ENCODE measurements around the gene AFDN. TPM values are rescaled to one million over a fixed set of nuclear protein-coding genes. Genes with fewer than 3 reads are reported as not detected.

Gene AFDN
- total and polyA plus RNA-seq, 2 experiments from 2014 or later, result 66.9 to 200 TPM

DNA sequence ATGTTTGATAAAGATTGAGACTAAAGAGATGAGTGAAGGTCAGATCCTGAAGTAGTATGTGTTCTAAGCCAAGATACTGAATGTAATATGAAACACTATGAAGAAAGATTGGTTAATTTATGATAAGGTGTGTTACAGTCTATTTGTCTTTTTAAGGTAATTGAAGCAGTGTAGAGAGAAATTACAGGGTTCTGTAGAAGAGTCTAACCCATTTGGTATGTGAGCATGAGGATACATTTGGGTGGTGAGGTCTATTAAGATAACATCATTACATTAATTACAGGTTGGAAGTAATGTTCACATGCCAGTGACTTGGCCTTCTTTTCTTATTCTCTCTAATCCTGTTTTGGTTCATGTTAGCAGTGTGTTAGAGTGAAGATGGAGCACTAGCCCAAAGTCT is 61.4 kb downstream of the AFDN start (continued):
- TF ChIP-seq STAT1 (IDR thresholded peaks at IDR 0.05; ENCODE audit: unreplicated experiment), result no peak
- TF ChIP-seq JUNB (IDR thresholded peaks at IDR 0.05; ENCODE audit: unreplicated experiment), result no peak
- no peak for TF ChIP-seq ZNF114 (CRISPR knock-in tag; IDR thresholded peaks at IDR 0.05)
- no peak for TF ChIP-seq ZNF331 (CRISPR knock-in tag; IDR thresholded peaks at IDR 0.05; ENCODE audit: low read depth)

DNA sequence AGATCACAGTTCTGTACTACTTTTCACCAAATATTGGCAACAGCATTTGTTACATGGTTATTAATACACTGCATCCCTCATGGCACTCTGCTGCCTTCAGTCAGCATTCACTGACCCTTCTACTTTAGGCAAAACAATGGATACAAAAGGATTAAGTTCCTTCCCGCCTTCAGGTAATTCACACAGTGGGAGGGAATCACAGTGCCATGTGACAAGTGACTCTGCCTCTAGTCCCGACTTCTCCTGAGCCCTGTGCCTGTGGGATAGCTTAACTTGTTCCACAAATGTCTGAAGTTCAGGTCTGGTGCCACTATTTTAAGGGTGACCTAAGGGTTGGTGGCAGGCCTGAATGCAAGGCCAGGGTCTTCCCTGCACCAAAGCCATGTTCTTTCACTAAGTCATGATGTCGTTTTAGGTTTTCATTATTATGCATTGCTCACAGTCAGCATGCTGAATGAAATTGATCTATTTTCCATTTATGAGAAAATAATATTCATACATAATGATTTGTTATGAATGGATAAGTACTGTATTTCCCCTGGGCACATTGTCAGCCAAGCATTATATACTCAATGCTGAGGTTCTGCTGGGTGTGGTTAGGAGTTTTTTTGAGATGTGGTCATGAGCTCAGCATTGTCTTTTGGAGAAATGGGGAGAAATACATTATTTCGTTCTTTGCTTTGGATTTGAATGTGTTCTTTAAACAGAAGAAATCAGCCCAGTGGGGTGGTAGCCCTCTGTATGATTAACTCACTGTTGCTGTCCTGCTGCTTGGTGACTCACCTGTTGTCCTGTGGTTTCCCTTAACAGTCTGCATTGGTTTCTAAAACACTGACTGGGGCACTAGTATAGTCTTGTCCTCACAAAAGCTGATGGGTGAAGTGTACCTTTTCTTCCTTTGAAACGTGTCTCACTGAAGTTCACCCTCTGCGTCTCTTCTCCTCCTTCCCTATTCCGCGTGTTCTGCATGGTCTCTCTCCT is 66.4 kb downstream of the AFDN start:
- DNase-seq (ENCODE audit: low spot score) (peak; percentile 80), ATAC-seq (peak; percentile 94)
- peaks cover 27% of the 10 kb centered on the region; the same call in 2 of the 3 replicates for H3K36me3 Mint-ChIP-seq (ENCODE audit: low read depth)
- no peaks in the 10 kb centered on the region for H4K20me1 ChIP-seq (replicated peaks; ENCODE audit: insufficient read depth)
- no peak overlapping the region for H2AFZ ChIP-seq
- H3K27me3 Mint-ChIP-seq (ENCODE audit: insufficient read depth, low read depth, poor library complexity), result peaks cover 6% of the 10 kb centered on the region
- peaks cover 14% of the 10 kb centered on the region; the same call in 1 of the 2 replicates for H3K4me1 ChIP-seq (ENCODE audit: insufficient read depth)
- H3K9me2 ChIP-seq (ENCODE audit: insufficient read depth), result no peaks in the 10 kb centered on the region
- TF ChIP-seq NANOG (IDR thresholded peaks at IDR 0.05; ENCODE audit: borderline replicate concordance), result peak; percentile 25; the same call in 1 of the 2 replicates
- TF ChIP-seq ZNF331 (CRISPR knock-in tag; IDR thresholded peaks at IDR 0.05; ENCODE audit: low read depth), result no peak
- TF ChIP-seq, protein P1, sequence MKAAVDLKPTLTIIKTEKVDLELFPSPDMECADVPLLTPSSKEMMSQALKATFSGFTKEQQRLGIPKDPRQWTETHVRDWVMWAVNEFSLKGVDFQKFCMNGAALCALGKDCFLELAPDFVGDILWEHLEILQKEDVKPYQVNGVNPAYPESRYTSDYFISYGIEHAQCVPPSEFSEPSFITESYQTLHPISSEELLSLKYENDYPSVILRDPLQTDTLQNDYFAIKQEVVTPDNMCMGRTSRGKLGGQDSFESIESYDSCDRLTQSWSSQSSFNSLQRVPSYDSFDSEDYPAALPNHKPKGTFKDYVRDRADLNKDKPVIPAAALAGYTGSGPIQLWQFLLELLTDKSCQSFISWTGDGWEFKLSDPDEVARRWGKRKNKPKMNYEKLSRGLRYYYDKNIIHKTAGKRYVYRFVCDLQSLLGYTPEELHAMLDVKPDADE (IDR thresholded peaks at IDR 0.05), result no peak
- no peak for TF ChIP-seq JUNB (IDR thresholded peaks at IDR 0.05; ENCODE audit: unreplicated experiment)
- TF ChIP-seq EZH2phosphoT487 (IDR thresholded peaks at IDR 0.05; ENCODE audit: unreplicated experiment), result no peak
- 0 out of 2 replicates have a peak, but pooled peaks have one; percentile 11 for TF ChIP-seq CREB1 (CRISPR knock-in tag; IDR thresholded peaks at IDR 0.05; ENCODE audit: low read depth)
- H3K4me3 ChIP-seq, result no peak overlapping the region
- H3K4me1 Mint-ChIP-seq, result peaks cover 8% of the 10 kb centered on the region
- peak overlapping the region; percentile 50 for H3K27ac ChIP-seq (ENCODE audit: low read depth)
- no peaks in the 10 kb centered on the region; the same call in 1 of the 2 replicates for H3K79me2 ChIP-seq (replicated peaks; ENCODE audit: insufficient read depth)
- H3K27me3 ChIP-seq (ENCODE audit: insufficient read depth), result no peaks in the 10 kb centered on the region
- no peaks in the 10 kb centered on the region for H3K9me3 Mint-ChIP-seq
- no peaks in the 10 kb centered on the region for H3F3A ChIP-seq (replicated peaks; ENCODE audit: low read depth)
- H3K36me3 ChIP-seq (ENCODE audit: insufficient read depth), result peaks cover 12% of the 10 kb centered on the region
- H3K4me3 Mint-ChIP-seq, result no peak overlapping the region
- H3K27ac Mint-ChIP-seq, result no peak overlapping the region
- H3K4me2 ChIP-seq, result no peak overlapping the region

DNA sequence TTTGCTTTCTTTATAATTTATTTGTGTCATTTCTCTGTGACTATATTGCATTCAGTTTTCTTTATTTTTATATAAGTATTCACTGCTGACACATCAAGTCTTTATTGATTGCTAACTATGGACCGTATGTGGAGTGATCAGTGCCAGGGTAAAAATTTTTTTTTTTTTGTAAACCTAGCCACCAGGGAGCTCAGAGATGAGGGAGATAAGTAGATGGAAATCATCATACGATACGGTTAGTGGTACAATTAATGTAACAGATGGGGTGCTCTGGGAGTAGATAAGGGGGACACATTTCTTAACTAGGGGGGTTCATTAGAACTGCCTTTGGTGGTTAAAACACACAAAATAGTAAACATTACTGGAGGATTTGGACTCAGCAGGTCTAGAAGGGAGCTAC is 68.3 kb downstream of the AFDN start:
- H3K9me3 Mint-ChIP-seq, result no peaks in the 10 kb centered on the region
- Histone ChIP-seq H3K79me2 (replicated peaks; ENCODE audit: insufficient read depth) (peaks cover 9% of the 10 kb centered on the region; the same call in 1 of the 2 replicates), H3K36me3 (ENCODE audit: insufficient read depth) (peaks cover 12% of the 10 kb centered on the region), H3K4me2 (no peak overlapping the region), H3K9me2 (ENCODE audit: insufficient read depth) (no peaks in the 10 kb centered on the region), H3K27me3 (ENCODE audit: insufficient read depth) (no peaks in the 10 kb centered on the region), H3F3A (replicated peaks; ENCODE audit: low read depth) (no peaks in the 10 kb centered on the region), H3K27ac (ENCODE audit: low read depth) (no peak overlapping the region), H4K20me1 (replicated peaks; ENCODE audit: insufficient read depth) (no peaks in the 10 kb centered on the region; the same call in 1 of the 2 replicates), H2AFZ (no peak overlapping the region), H3K4me1 (ENCODE audit: insufficient read depth) (peaks cover 14% of the 10 kb centered on the region; the same call in 1 of the 2 replicates), H3K4me3 (no peak overlapping the region)
- H3K4me1 Mint-ChIP-seq, result peaks cover 8% of the 10 kb centered on the region
- peaks cover 25% of the 10 kb centered on the region; the same call in 2 of the 3 replicates for H3K36me3 Mint-ChIP-seq (ENCODE audit: low read depth)
- H3K27me3 Mint-ChIP-seq (ENCODE audit: insufficient read depth, low read depth, poor library complexity), result peaks cover 6% of the 10 kb centered on the region
- ATAC-seq (no peak), DNase-seq (ENCODE audit: low spot score) (no peak)
- H3K27ac Mint-ChIP-seq, result peak overlapping the region; percentile 68
- H3K4me3 Mint-ChIP-seq, result no peak overlapping the region
- TF ChIP-seq POLR2AphosphoS5 (IDR thresholded peaks at IDR 0.05; ENCODE audit: low read depth) (no peak), ZNF331 (CRISPR knock-in tag; IDR thresholded peaks at IDR 0.05; ENCODE audit: low read depth) (no peak), EZH2 (IDR thresholded peaks at IDR 0.05; ENCODE audit: low read depth, unreplicated experiment) (no peak)
- TF ChIP-seq, protein P2, sequence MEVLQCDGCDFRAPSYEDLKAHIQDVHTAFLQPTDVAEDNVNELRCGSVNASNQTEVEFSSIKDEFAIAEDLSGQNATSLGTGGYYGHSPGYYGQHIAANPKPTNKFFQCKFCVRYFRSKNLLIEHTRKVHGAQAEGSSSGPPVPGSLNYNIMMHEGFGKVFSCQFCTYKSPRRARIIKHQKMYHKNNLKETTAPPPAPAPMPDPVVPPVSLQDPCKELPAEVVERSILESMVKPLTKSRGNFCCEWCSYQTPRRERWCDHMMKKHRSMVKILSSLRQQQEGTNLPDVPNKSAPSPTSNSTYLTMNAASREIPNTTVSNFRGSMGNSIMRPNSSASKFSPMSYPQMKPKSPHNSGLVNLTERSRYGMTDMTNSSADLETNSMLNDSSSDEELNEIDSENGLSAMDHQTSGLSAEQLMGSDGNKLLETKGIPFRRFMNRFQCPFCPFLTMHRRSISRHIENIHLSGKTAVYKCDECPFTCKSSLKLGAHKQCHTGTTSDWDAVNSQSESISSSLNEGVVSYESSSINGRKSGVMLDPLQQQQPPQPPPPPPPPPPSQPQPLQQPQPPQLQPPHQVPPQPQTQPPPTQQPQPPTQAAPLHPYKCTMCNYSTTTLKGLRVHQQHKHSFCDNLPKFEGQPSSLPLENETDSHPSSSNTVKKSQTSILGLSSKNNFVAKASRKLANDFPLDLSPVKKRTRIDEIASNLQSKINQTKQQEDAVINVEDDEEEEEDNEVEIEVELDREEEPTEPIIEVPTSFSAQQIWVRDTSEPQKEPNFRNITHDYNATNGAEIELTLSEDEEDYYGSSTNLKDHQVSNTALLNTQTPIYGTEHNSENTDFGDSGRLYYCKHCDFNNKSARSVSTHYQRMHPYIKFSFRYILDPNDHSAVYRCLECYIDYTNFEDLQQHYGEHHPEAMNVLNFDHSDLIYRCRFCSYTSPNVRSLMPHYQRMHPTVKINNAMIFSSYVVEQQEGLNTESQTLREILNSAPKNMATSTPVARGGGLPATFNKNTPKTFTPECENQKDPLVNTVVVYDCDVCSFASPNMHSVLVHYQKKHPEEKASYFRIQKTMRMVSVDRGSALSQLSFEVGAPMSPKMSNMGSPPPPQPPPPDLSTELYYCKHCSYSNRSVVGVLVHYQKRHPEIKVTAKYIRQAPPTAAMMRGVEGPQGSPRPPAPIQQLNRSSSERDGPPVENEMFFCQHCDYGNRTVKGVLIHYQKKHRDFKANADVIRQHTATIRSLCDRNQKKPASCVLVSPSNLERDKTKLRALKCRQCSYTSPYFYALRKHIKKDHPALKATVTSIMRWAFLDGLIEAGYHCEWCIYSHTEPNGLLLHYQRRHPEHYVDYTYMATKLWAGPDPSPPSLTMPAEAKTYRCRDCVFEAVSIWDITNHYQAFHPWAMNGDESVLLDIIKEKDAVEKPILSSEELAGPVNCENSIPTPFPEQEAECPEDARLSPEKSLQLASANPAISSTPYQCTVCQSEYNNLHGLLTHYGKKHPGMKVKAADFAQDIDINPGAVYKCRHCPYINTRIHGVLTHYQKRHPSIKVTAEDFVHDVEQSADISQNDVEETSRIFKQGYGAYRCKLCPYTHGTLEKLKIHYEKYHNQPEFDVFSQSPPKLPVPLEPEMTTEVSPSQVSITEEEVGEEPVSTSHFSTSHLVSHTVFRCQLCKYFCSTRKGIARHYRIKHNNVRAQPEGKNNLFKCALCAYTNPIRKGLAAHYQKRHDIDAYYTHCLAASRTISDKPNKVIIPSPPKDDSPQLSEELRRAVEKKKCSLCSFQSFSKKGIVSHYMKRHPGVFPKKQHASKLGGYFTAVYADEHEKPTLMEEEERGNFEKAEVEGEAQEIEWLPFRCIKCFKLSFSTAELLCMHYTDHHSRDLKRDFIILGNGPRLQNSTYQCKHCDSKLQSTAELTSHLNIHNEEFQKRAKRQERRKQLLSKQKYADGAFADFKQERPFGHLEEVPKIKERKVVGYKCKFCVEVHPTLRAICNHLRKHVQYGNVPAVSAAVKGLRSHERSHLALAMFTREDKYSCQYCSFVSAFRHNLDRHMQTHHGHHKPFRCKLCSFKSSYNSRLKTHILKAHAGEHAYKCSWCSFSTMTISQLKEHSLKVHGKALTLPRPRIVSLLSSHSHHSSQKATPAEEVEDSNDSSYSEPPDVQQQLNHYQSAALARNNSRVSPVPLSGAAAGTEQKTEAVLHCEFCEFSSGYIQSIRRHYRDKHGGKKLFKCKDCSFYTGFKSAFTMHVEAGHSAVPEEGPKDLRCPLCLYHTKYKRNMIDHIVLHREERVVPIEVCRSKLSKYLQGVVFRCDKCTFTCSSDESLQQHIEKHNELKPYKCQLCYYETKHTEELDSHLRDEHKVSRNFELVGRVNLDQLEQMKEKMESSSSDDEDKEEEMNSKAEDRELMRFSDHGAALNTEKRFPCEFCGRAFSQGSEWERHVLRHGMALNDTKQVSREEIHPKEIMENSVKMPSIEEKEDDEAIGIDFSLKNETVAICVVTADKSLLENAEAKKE (CRISPR knock-in tag; IDR thresholded peaks at IDR 0.05), result no peak
